ENCODE data around the gene EFS.

The EFS gene

DNA sequence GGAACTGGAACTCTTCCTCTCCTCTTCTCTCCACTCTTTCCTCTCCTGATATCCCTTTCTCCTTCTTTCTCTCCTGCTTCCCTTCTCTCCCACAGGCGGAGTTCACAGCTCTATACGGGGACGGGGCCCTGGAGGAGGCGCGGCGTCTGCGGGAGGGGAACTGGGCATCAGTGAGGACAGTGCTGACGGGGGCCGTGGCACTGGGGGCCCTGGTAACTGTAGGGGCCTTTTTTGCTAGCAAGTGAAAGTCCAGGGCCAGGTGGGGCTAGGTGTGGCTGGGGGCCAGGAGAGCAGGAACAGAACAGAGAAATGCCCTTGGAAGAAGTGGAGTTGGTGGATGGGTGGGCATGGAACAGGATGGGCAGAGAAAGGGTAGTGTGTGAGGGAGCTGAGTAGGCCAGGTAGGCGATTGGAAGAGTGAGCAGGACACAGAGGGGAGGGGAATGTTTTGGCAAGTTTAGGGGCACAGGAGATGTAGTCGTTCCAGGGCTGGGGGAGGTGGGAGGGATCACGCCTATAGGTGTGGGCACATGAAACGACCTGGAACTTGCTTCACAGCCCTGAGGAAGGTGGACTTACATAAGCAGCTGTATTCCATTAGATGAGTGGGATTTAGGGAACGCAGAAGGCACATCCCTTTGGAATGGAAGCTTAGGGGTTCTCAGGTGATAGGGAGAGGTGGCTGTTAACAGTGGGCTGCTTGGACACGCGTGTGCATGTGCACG, 56.1 kb downstream of the EFS start:
- CTCF ChIA-PET: interaction anchor here (1.5 to 20.5 kb wide), 3 partner anchors 12 to 20 kb away, joined by 3 to 300 read pairs (median 5); partner anchors contain the start of gene HOMEZ
- TF ChIP-seq, protein P1, sequence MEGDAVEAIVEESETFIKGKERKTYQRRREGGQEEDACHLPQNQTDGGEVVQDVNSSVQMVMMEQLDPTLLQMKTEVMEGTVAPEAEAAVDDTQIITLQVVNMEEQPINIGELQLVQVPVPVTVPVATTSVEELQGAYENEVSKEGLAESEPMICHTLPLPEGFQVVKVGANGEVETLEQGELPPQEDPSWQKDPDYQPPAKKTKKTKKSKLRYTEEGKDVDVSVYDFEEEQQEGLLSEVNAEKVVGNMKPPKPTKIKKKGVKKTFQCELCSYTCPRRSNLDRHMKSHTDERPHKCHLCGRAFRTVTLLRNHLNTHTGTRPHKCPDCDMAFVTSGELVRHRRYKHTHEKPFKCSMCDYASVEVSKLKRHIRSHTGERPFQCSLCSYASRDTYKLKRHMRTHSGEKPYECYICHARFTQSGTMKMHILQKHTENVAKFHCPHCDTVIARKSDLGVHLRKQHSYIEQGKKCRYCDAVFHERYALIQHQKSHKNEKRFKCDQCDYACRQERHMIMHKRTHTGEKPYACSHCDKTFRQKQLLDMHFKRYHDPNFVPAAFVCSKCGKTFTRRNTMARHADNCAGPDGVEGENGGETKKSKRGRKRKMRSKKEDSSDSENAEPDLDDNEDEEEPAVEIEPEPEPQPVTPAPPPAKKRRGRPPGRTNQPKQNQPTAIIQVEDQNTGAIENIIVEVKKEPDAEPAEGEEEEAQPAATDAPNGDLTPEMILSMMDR (IDR thresholded peaks at IDR 0.05; ENCODE audit: insufficient read depth, low read length, missing control alignments): no peak
- POLR2A ChIA-PET: interaction anchor here (0.6 to 3.9 kb wide), 2 partner anchors 13 to 1908 kb away, joined by 3 to 30 read pairs; partner anchors contain the start of gene PABPN1

DNA sequence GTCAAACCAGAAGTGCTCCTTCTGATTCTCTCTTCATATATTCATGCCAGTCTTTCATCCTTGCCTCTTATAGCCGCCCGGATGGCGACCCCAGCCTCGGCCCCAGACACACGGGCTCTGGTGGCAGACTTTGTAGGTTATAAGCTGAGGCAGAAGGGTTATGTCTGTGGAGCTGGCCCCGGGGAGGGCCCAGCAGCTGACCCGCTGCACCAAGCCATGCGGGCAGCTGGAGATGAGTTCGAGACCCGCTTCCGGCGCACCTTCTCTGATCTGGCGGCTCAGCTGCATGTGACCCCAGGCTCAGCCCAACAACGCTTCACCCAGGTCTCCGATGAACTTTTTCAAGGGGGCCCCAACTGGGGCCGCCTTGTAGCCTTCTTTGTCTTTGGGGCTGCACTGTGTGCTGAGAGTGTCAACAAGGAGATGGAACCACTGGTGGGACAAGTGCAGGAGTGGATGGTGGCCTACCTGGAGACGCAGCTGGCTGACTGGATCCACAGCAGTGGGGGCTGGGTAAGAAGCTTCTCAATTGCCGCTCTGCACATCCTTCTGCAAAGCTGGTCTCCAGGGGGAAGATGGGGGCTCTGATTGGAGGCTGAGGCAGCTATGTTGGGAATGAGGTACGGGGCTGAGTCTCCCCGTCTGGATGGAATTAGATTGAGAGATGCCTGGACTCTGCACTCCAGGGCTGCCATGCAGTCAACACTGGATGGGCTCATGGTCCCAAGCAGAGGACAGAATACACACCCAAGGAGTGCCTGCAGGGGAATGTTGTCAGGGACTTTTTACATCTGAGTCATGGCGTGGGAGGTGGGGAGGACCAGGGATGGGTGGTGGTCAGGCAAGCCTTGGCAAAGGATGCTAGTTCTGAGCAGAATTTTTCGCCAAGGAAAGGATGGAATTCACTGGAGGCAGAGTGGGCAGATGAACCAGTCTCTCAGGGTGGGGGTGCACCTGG, 57.0 kb downstream of the EFS start:
- H3K4me3 ChIP-seq (ENCODE audit: low read depth, low read length): peak overlapping the region; percentile 91
- TF ChIP-seq, protein P1 (IDR thresholded peaks at IDR 0.05; ENCODE audit: insufficient read depth, low read length, missing control alignments): no peak
- POLR2A ChIA-PET: interaction anchor here (0.6 to 3.9 kb wide), 4 partner anchors 8 to 1907 kb away, joined by 3 to 30 read pairs (median 4); partner anchors contain the start of gene PABPN1

More for the DNA sequence above, 56.1 kb downstream of the EFS start:
- H3K4me3 ChIP-seq (ENCODE audit: low read depth, low read length): peak overlapping the region; percentile 91
- no peak for DNase-seq (ENCODE audit: low read depth, low spot score)

DNA sequence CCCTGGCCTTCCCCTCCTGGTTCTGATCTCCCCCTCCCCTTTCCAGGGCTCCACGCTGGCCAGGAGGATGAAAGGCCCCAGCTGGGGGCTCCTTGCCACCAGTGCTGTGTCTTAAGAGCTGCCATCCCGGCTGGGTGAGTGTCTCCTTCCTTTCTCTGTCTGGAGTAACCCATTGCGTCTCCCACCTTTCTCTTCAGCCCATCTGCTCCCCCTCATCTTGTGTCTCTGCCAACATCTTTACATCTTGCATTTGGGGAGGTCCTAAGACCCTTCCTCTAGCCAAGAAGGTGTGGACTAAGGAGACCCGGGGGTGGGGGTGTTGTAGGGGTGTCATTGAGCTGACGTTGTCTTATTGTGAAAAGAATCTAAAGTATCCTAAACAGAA, 57.8 kb downstream of the EFS start:
- DNase-seq (ENCODE audit: low read depth, low spot score): no peak
- CTCF ChIA-PET: interaction anchor here (0.7 to 20.5 kb wide), 6 partner anchors 10 to 73 kb away, joined by 3 to 300 read pairs (median 4); partner anchors contain the start of genes HOMEZ and PABPN1
- POLR2A ChIA-PET: interaction anchor here (1.3 to 3.9 kb wide), 4 partner anchors 8 to 21 kb away, joined by 3 to 30 read pairs (median 4); partner anchors contain the start of genes HOMEZ and PABPN1
- peak overlapping the region; percentile 91 for H3K4me3 ChIP-seq (ENCODE audit: low read depth, low read length)
- TF ChIP-seq, protein P1 (IDR thresholded peaks at IDR 0.05; ENCODE audit: insufficient read depth, low read length, missing control alignments): no peak

More for the DNA sequence above, 57.0 kb downstream of the EFS start:
- DNase-seq (ENCODE audit: low read depth, low spot score): no peak
- CTCF ChIA-PET: interaction anchor here (0.7 to 20.5 kb wide), 5 partner anchors 10 to 19 kb away, joined by 3 to 300 read pairs (median 4); partner anchors contain the start of genes HOMEZ and PABPN1

- H3K4me3 ChIP-seq (ENCODE audit: low read depth, low read length): peak within 1 kb of the TSS; percentile 91
- TF ChIP-seq, protein P1 (IDR thresholded peaks at IDR 0.05; ENCODE audit: insufficient read depth, low read length, missing control alignments): no peak
- POLR2A ChIA-PET: interaction anchor here (1.3 to 3.9 kb wide), 4 partner anchors 9 to 21 kb away, joined by 3 to 30 read pairs (median 4); partner anchors contain the start of genes HOMEZ and PABPN1
- DNase-seq (ENCODE audit: low read depth, low spot score): no peak
- CTCF ChIA-PET: interaction anchor here (0.7 to 20.5 kb wide), 9 partner anchors 11 to 119 kb away, joined by 3 to 300 read pairs (median 3); partner anchors contain the start of genes HOMEZ and PABPN1
Observed at GRCh38 chr14:23306412-23307145, 58.4 kb downstream of the EFS start, which contains the start of gene BCL2L2. TSS of gene BCL2L2 (plus strand) at chr14:23306833. CDS start at chr14:23307768, 935 bp downstream.

All from AG04449 (cell line).